HepG2 (cell line): ENCODE data around the gene PSEN2. TPM values are rescaled to one million over a fixed set of nuclear protein-coding genes. Genes with fewer than 3 reads are reported as not detected.
A peak's percentile ranks its signal among the peaks of the same experiment; 100 is the strongest.

Experiments used
- BCL3 ChIP-seq: sonication (generic); formaldehyde crosslinking; IDR thresholded peaks from 2 replicates; pipeline ENCODE4 v1.5.1; 2020; ENCODE audit warnings: mild to moderate bottlenecking, missing genetic modification reagents, moderate library complexity
- EZH2 ChIP-seq: conservative IDR thresholded peaks from 2 replicates; pipeline ENCODE4 v1.6.1; 2012; ENCODE audit warnings: mild to moderate bottlenecking, low read depth, low read length, moderate library complexity
- GMEB1 ChIP-seq: sonication (generic); formaldehyde crosslinking; IDR thresholded peaks from 2 replicates; pipeline ENCODE4 v1.5.1; 2020; ENCODE audit warnings: missing genetic modification reagents, mild to moderate bottlenecking, borderline replicate concordance
- HNRNPK ChIP-seq: fragments of 200-400 bp; formaldehyde crosslinking; IDR thresholded peaks from 2 replicates; pipeline ENCODE4 v1.6.1; 2018; ENCODE audit warnings: low read length, low read depth, moderate library complexity, mild to moderate bottlenecking; ENCODE audit not compliant: poor library complexity, severe bottlenecking
- MLXIP ChIP-seq: sonication (generic); formaldehyde crosslinking; IDR thresholded peaks from 2 replicates; pipeline ENCODE4 v1.9.0; 2021; ENCODE audit warnings: missing genetic modification reagents, borderline replicate concordance
- NR2F2 ChIP-seq: IDR thresholded peaks from 2 replicates; pipeline ENCODE4 v1.6.1; 2012; ENCODE audit warnings: low read depth, inconsistent platforms, borderline replicate concordance
- PTBP1 ChIP-seq: fragments of 200-400 bp; formaldehyde crosslinking; IDR thresholded peaks from 2 replicates; pipeline ENCODE4 v1.6.1; 2018; ENCODE audit warnings: low read length, low read depth; ENCODE audit not compliant: poor library complexity, severe bottlenecking
- REL ChIP-seq: sonication (generic); formaldehyde crosslinking; conservative IDR thresholded peaks from 2 replicates; pipeline ENCODE4 v1.8.0; 2022; ENCODE audit warnings: mild to moderate bottlenecking, missing genetic modification reagents, moderate library complexity
- ZBTB1 ChIP-seq: sonication (generic); formaldehyde crosslinking; IDR thresholded peaks from 2 replicates; pipeline ENCODE4 v1.4.0; 2020; ENCODE audit warnings: missing genetic modification reagents, borderline replicate concordance
- ZBTB14 ChIP-seq: sonication (generic); formaldehyde crosslinking; IDR thresholded peaks from 2 replicates; pipeline ENCODE4 v1.4.0; 2020; ENCODE audit warnings: missing genetic modification reagents
- ZBTB39 ChIP-seq: sonication (generic); formaldehyde crosslinking; IDR thresholded peaks from 2 replicates; pipeline ENCODE4 v1.5.0; 2020; ENCODE audit warnings: missing genetic modification reagents
- ZNF335 ChIP-seq: sonication (generic); formaldehyde crosslinking; IDR thresholded peaks from 2 replicates; pipeline ENCODE4 v1.4.0; 2020; ENCODE audit warnings: missing genetic modification reagents
- ZNF337 ChIP-seq: sonication (generic); formaldehyde crosslinking; IDR thresholded peaks from 2 replicates; pipeline ENCODE4 v1.5.1; 2020; ENCODE audit warnings: missing genetic modification reagents, low read depth, mild to moderate bottlenecking, borderline replicate concordance
- ZNF382 ChIP-seq: sonication (generic); formaldehyde crosslinking; IDR thresholded peaks from 2 replicates; pipeline ENCODE4 v1.5.0; 2020; ENCODE audit warnings: missing genetic modification reagents, mild to moderate bottlenecking, borderline replicate concordance
- ZNF562 ChIP-seq: sonication (generic); formaldehyde crosslinking; IDR thresholded peaks from 2 replicates; pipeline ENCODE4 v1.8.0; 2022; ENCODE audit warnings: missing genetic modification reagents, borderline replicate concordance
- ZNF660 ChIP-seq: sonication (generic); formaldehyde crosslinking; IDR thresholded peaks from 2 replicates; pipeline ENCODE4 v1.5.1; 2020; ENCODE audit warnings: mild to moderate bottlenecking, low read depth, missing genetic modification reagents, borderline replicate concordance
- ZNF773 ChIP-seq: sonication (generic); formaldehyde crosslinking; IDR thresholded peaks from 2 replicates; pipeline ENCODE4 v1.4.0; 2020; ENCODE audit warnings: missing genetic modification reagents, borderline replicate concordance
- ZNF816 ChIP-seq: sonication (generic); formaldehyde crosslinking; IDR thresholded peaks from 2 replicates; pipeline ENCODE4 v1.8.0; 2022; ENCODE audit warnings: missing genetic modification reagents, mild to moderate bottlenecking, borderline replicate concordance
- polyA plus RNA-seq, 8 experiments: library from polyadenylated mRNA; depleted of rRNA in 3 of 8; stranded (reverse) in 7 of 8; unstranded in 1 of 8; fragments of >200 nt; fragmentation: Illumina TruSeq in 4 of 8; extraction: Trizol in 4 of 8; gene quantifications; 2 replicates each; pipeline versions ENCODE4 v1.2.1 to v1.2.3, GENCODE V29; 2011 to 2016; ENCODE audit warnings: low read depth in 4 of 8, missing spikeins in 1 of 8, mixed read lengths in 1 of 8; ENCODE audit not compliant: insufficient read depth in 1 of 8
- total RNA-seq, 5 experiments: library from RNA; depleted of rRNA; stranded (reverse); fragments of >200 nt; fragmentation: Illumina TruSeq; extraction: Trizol; gene quantifications; 2 replicates each; pipeline ENCODE4 v1.2.3, GENCODE V29; 2016; ENCODE audit warnings: low read depth in 1 of 5

Gene PSEN2
- total and polyA plus RNA-seq, 2 of the 13 experiments (the other 11 are each of a cell fraction or from before 2014, with no cell fraction given): 5.9 to 13.1 TPM

- TF ChIP-seq GMEB1 (CRISPR knock-in tag) (peak; percentile 92), MLXIP (peak; percentile 94), ZBTB1 (CRISPR knock-in tag) (no peak), REL (CRISPR knock-in tag) (peak; percentile 83), PTBP1 (no peak), ZNF773 (no peak), ZBTB39 (CRISPR knock-in tag) (peak; percentile 78; the same call in 1 of the 2 replicates), HNRNPK (no peak), EZH2 (no peak), ZNF382 (CRISPR knock-in tag) (no peak), ZBTB14 (CRISPR knock-in tag) (0 out of 2 replicates have a peak, but pooled peaks have one; percentile 22), ZNF660 (no peak; the same call in 1 of the 2 replicates), NR2F2 (no peak), ZNF337 (CRISPR knock-in tag) (no peak), BCL3 (peak; percentile 99), ZNF816 (CRISPR knock-in tag) (peak; percentile 55; the same call in 1 of the 2 replicates), ZNF562 (0 out of 2 replicates have a peak, but pooled peaks have one; percentile 13), ZNF335 (CRISPR knock-in tag) (no peak)
These were observed 69.8 kb downstream of the PSEN2 start, which contains the start of gene COQ8A (continued) for GRCh38 chr1:226940029-226940805.
